WTC11 (cell line): ENCODE data around the gene WDR19.

Experiments used
- ATF3 ChIP-seq: sonication (generic); formaldehyde crosslinking; conservative IDR thresholded peaks from 2 replicates; pipeline ENCODE4 v1.8.1; 2022; ENCODE audit warnings: mild to moderate bottlenecking, missing genetic modification reagents
- CREB1 ChIP-seq: sonication (generic); formaldehyde crosslinking; IDR thresholded peaks from 2 replicates; pipeline ENCODE4 v1.8.0; 2023; ENCODE audit warnings: mild to moderate bottlenecking, missing genetic modification reagents
- CREM ChIP-seq: sonication (generic); formaldehyde crosslinking; IDR thresholded peaks from 2 replicates; pipeline ENCODE4 v1.8.1; 2022; ENCODE audit warnings: mild to moderate bottlenecking, missing genetic modification reagents, moderate library complexity
- CTCF ChIP-seq: fragments of 200-600 bp; IDR thresholded peaks from 2 replicates; pipeline ENCODE4 v1.8.0; 2022; ENCODE audit warnings: antibody characterized with exemption
- E2F1 ChIP-seq: sonication (generic); formaldehyde crosslinking; IDR thresholded peaks from 2 replicates; pipeline ENCODE4 v1.8.0; 2022; ENCODE audit warnings: mild to moderate bottlenecking, missing genetic modification reagents
- ETV6 ChIP-seq: sonication (generic); formaldehyde crosslinking; IDR thresholded peaks from 2 replicates; pipeline ENCODE4 v1.8.1; 2022; ENCODE audit warnings: mild to moderate bottlenecking, missing genetic modification reagents
- HMGA2 ChIP-seq: fragments of 250-450 bp; sonication (Bioruptor Pico); IDR thresholded peaks from 2 replicates; pipeline ENCODE4 v1.4.0; 2021; ENCODE audit warnings: mild to moderate bottlenecking, moderate library complexity
- HMGXB4 ChIP-seq: sonication (generic); formaldehyde crosslinking; IDR thresholded peaks from 2 replicates; pipeline ENCODE4 v1.8.1; 2023; ENCODE audit warnings: mild to moderate bottlenecking, moderate library complexity, missing genetic modification reagents
- MAX ChIP-seq: sonication (generic); formaldehyde crosslinking; IDR thresholded peaks from 2 replicates; pipeline ENCODE4 v1.8.0; 2022; ENCODE audit warnings: mild to moderate bottlenecking, missing genetic modification reagents
- MLX ChIP-seq: sonication (generic); formaldehyde crosslinking; IDR thresholded peaks from 2 replicates; pipeline ENCODE4 v1.8.1; 2023; ENCODE audit warnings: mild to moderate bottlenecking, missing genetic modification reagents, moderate library complexity

GRCh38 chr4:39181905-39182638 is at the start of gene WDR19:
- TF ChIP-seq E2F1 (CRISPR knock-in tag) (no peak), MLX (no peak), CTCF (no peak), CREM (CRISPR knock-in tag) (no peak), HMGXB4 (no peak), ETV6 (CRISPR knock-in tag) (no peak), ATF3 (CRISPR knock-in tag) (no peak), HMGA2 (no peak), MAX (CRISPR knock-in tag) (peak; percentile 70; the same call in 1 of the 2 replicates), CREB1 (CRISPR knock-in tag) (no peak)
